PC-9 (cell line): Measurements from ENCODE around the gene SLC9A3. TPM values are rescaled to one million over a fixed set of nuclear protein-coding genes. Genes with fewer than 3 reads are reported as not detected.

Experiments
- BruUV-seq: library from RNA; stranded (reverse); fragments of 400-500 nt; replicated peaks from 2 replicates; lab custom pipeline; 2021; lab: Mats Ljungman, UMichigan
- CTCF ChIA-PET: fragments of 300-600 bp; sonication (Branson Sonifier 250); formaldehyde crosslinking; loops from one replicate; lab custom pipeline; 2022; ENCODE audit warnings: antibody characterized with exemption; lab: Charles Lee
- POLR2A ChIA-PET: fragments of 300-600 bp; sonication (Branson Sonifier 250); formaldehyde crosslinking; loops from one replicate; lab custom pipeline; 2022; ENCODE audit warnings: antibody characterized with exemption; ENCODE audit not compliant: unreplicated experiment; lab: Charles Lee
- DNase-seq, 2 experiments: peaks; one replicate each; pipeline versions ENCODE4 v3.0.0 to v3.0.0-alpha.2; 2015 to 2022; ENCODE audit warnings: mixed read lengths in 1 of 2
- H2AFZ ChIP-seq: fragments of 200-600 bp; sonication (generic); 2 replicates; pipeline ENCODE4 v1.8.1; 2017; ENCODE audit warnings: antibody characterized with exemption
- H3F3A ChIP-seq: fragments of 200-600 bp; sonication (generic); 2 replicates; pipeline ENCODE4 v1.8.1; 2017; ENCODE audit warnings: antibody characterized with exemption, mild to moderate bottlenecking, low read depth; ENCODE audit not compliant: insufficient read depth
- H3K27ac ChIP-seq: fragments of 200-600 bp; sonication (generic); 2 replicates; pipeline ENCODE4 v1.6.1; 2016; ENCODE audit warnings: mixed run types
- H3K27me3 ChIP-seq: fragments of 200-600 bp; sonication (generic); 2 replicates; pipeline ENCODE4 v1.6.1; 2016; ENCODE audit warnings: low read depth, mixed run types; ENCODE audit not compliant: insufficient read depth
- H3K36me3 ChIP-seq: fragments of 200-600 bp; sonication (generic); 2 replicates; pipeline ENCODE4 v1.6.1; 2016; ENCODE audit warnings: low read depth, mixed run types
- H3K4me1 ChIP-seq: fragments of 200-600 bp; sonication (generic); replicated peaks from 2 replicates; pipeline ENCODE4 v1.6.1; 2016; ENCODE audit warnings: mixed run types; ENCODE audit not compliant: insufficient read depth
- H3K4me2 ChIP-seq: fragments of 200-600 bp; sonication (generic); 2 replicates; pipeline ENCODE4 v1.6.1; 2017; ENCODE audit warnings: mixed run types
- H3K4me3 ChIP-seq: fragments of 200-600 bp; sonication (generic); 2 replicates; pipeline ENCODE4 v1.6.1; 2016; ENCODE audit warnings: mixed run types
- H3K79me2 ChIP-seq: fragments of 200-600 bp; sonication (generic); 2 replicates; pipeline ENCODE4 v1.6.1; 2017; ENCODE audit warnings: low read depth, mixed run types
- H3K9me2 ChIP-seq: fragments of 200-600 bp; sonication (generic); 2 replicates; pipeline ENCODE4 v1.8.1; 2017; ENCODE audit warnings: mild to moderate bottlenecking; ENCODE audit not compliant: insufficient read depth
- H3K9me3 ChIP-seq: fragments of 200-600 bp; sonication (generic); 2 replicates; pipeline ENCODE4 v1.8.1; 2016; ENCODE audit warnings: low read depth; ENCODE audit not compliant: insufficient read depth
- H4K20me1 ChIP-seq: fragments of 200-600 bp; sonication (generic); 2 replicates; pipeline ENCODE4 v1.8.1; 2017; ENCODE audit not compliant: insufficient read depth
- EZH2 ChIP-seq: fragments of 200-600 bp; sonication (generic); IDR thresholded peaks from 2 replicates; pipeline ENCODE4 v1.8.0; 2017; ENCODE audit warnings: antibody characterized with exemption, low read depth
- intact Hi-C: fragments of 100-400 bp; cut with micrococcal nuclease; formaldehyde crosslinking; loops from one replicate; pipeline ENCODE4 v1.10.0; 2022; ENCODE audit not compliant: unreplicated experiment
- total RNA-seq: library from RNA; stranded (reverse); gene quantifications from 2 replicates; pipeline ENCODE4 v1.2.3, GENCODE V29; 2021
- TF ChIP-seq, protein P1 (sequence below): fragments of 200-600 bp; sonication (generic); conservative IDR thresholded peaks from 2 replicates; pipeline ENCODE4 v1.6.1; 2017; ENCODE audit warnings: mixed run types, antibody characterized with exemption, mild to moderate bottlenecking, moderate library complexity

The SLC9A3 gene
- total RNA-seq, 1 experiment from 2014 or later = 5.6 TPM

- H3K4me1 ChIP-seq = peaks cover 13% of the 10 kb centered on the region
- H3F3A ChIP-seq = peaks cover 15% of the 10 kb centered on the region
- no peaks in the 10 kb centered on the region for H3K27me3 ChIP-seq
- H3K27ac ChIP-seq = no peak overlapping the region
- no peaks in the 10 kb centered on the region for H3K9me3 ChIP-seq
- no peak overlapping the region for H3K4me3 ChIP-seq
- no TSS peak for BruUV-seq
- no peak overlapping the region for H2AFZ ChIP-seq
- intact Hi-C loops = no loop called here
- no peak overlapping the region for H3K4me2 ChIP-seq
- no peaks in the 10 kb centered on the region for H3K9me2 ChIP-seq
- H3K79me2 ChIP-seq = peaks cover 12% of the 10 kb centered on the region
- ChIA-PET POLR2A (interaction anchor here (0.7 kb wide), 1 partner anchor 43 kb away, joined by 3 read pairs; no protein-coding TSS in a partner anchor), CTCF (no interaction called here)
- no peak for DNase-seq
- no peak for TF ChIP-seq EZH2
- TF ChIP-seq, protein P1, sequence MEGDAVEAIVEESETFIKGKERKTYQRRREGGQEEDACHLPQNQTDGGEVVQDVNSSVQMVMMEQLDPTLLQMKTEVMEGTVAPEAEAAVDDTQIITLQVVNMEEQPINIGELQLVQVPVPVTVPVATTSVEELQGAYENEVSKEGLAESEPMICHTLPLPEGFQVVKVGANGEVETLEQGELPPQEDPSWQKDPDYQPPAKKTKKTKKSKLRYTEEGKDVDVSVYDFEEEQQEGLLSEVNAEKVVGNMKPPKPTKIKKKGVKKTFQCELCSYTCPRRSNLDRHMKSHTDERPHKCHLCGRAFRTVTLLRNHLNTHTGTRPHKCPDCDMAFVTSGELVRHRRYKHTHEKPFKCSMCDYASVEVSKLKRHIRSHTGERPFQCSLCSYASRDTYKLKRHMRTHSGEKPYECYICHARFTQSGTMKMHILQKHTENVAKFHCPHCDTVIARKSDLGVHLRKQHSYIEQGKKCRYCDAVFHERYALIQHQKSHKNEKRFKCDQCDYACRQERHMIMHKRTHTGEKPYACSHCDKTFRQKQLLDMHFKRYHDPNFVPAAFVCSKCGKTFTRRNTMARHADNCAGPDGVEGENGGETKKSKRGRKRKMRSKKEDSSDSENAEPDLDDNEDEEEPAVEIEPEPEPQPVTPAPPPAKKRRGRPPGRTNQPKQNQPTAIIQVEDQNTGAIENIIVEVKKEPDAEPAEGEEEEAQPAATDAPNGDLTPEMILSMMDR = no peak
- peaks cover 9% of the 10 kb centered on the region for H4K20me1 ChIP-seq
- 0 out of 2 replicates have a peak, but pooled peaks cover 12% of the 10 kb centered on the region for H3K36me3 ChIP-seq
Measured at GRCh38 chr5:466661-467310, 57.5 kb downstream of the SLC9A3 start.

GRCh38 chr5:465591-466403, 58.5 kb downstream of the SLC9A3 start:
- intact Hi-C loops = no loop called here
- no peaks in the 10 kb centered on the region for H3K27me3 ChIP-seq
- H2AFZ ChIP-seq = no peak overlapping the region
- no peaks in the 10 kb centered on the region for H3K9me2 ChIP-seq
- H3K9me3 ChIP-seq = no peaks in the 10 kb centered on the region
- DNase-seq = no peak
- H3F3A ChIP-seq = 0 out of 2 replicates have a peak, but pooled peaks cover 11% of the 10 kb centered on the region
- H4K20me1 ChIP-seq = peaks cover 2% of the 10 kb centered on the region
- no peak overlapping the region for H3K27ac ChIP-seq
- peaks cover 5% of the 10 kb centered on the region; the same call in 1 of the 2 replicates for H3K79me2 ChIP-seq
- H3K4me2 ChIP-seq = no peak overlapping the region
- no TSS peak for BruUV-seq
- no peak overlapping the region for H3K4me3 ChIP-seq
- no peak for TF ChIP-seq EZH2
- TF ChIP-seq, protein P1 = no peak
- 0 out of 2 replicates have a peak, but pooled peaks cover 3% of the 10 kb centered on the region for H3K4me1 ChIP-seq
- POLR2A ChIA-PET = interaction anchor here (0.7 kb wide), 1 partner anchor 44 kb away, joined by 3 read pairs; no protein-coding TSS in a partner anchor
- CTCF ChIA-PET = no interaction called here
- H3K36me3 ChIP-seq = peaks cover 13% of the 10 kb centered on the region; the same call in 1 of the 2 replicates

DNA sequence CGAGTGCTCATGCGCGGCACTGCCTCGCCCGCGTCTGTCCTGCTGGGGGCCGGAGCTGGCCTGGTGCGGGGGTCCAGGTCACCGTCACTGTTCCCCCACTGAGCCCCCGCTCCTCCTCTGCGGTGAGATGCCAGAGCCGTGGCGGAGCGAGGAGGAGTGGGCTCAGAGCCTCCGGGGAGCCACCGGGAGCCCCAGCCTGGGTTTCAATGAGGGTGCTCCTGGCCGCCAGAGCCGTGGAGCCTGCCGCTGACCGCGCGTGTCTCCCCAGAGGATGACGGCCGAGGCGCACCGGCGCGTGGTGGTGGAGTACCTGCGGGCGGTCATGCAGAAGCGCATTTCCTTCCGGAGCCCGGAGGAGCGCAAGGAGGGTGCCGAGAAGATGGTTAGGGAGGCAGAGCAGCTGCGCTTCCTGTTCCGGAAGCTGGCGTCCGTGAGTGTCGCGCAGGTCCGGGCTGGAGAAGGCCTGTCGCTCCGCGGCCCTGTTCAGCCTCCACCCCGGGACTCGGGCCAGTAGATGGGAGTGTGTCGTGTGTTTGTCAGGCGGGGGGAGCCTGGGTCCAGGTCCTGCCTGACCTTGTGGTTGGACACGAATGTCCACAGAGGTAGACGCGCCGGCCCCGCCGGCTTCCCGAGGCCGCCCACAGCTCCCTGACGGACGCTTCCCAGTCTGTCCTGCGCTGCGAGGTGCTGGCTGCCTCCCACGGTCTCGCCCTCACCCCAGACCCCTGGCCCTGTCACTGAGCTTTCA, 59.2 kb downstream of the SLC9A3 start:
- Histone ChIP-seq H4K20me1 (no peaks in the 10 kb centered on the region; the same call in 1 of the 2 replicates), H3K4me3 (no peak overlapping the region), H3K4me2 (no peak overlapping the region), H3F3A (0 out of 2 replicates have a peak, but pooled peaks cover 11% of the 10 kb centered on the region), H3K9me2 (no peaks in the 10 kb centered on the region), H3K27me3 (no peaks in the 10 kb centered on the region), H3K27ac (no peak overlapping the region), H2AFZ (no peak overlapping the region), H3K79me2 (peaks cover 9% of the 10 kb centered on the region), H3K9me3 (no peaks in the 10 kb centered on the region), H3K4me1 (no peaks in the 10 kb centered on the region), H3K36me3 (peaks cover 21% of the 10 kb centered on the region)
- ChIA-PET POLR2A (no interaction called here), CTCF (no interaction called here)
- intact Hi-C loops = no loop called here
- no TSS peak for BruUV-seq
- TF ChIP-seq, protein P1 = no peak
- TF ChIP-seq EZH2 = no peak
- DNase-seq = no peak
